A673 (cell line): Measurements from ENCODE around the gene NHERF1. TPM values are rescaled to one million over a fixed set of nuclear protein-coding genes. Genes with fewer than 3 reads are reported as not detected.
A peak's percentile ranks its signal among the peaks of the same experiment; 100 is the strongest.

Experiments
- BruUV-seq: library from RNA; stranded (reverse); fragments of 400-500 nt; replicated peaks from 2 replicates; lab custom pipeline; 2021; lab: Mats Ljungman, UMichigan
- CTCF ChIA-PET: fragments of 300-600 bp; sonication (Branson Sonifier 250); formaldehyde crosslinking; loops from one replicate; lab custom pipeline; 2022; ENCODE audit warnings: antibody characterized with exemption; lab: Charles Lee
- POLR2A ChIA-PET: fragments of 300-600 bp; sonication (Branson Sonifier 250); formaldehyde crosslinking; loops from one replicate; lab custom pipeline; 2022; ENCODE audit warnings: antibody characterized with exemption; ENCODE audit not compliant: low non-redundant PET; lab: Charles Lee
- DNase-seq: peaks from one replicate; pipeline ENCODE4 v3.0.0-alpha.2; 2015; ENCODE audit warnings: low spot score
- H3K27ac ChIP-seq: fragments of 200-600 bp; sonication (generic); 2 replicates; pipeline ENCODE4 v1.5.1; 2016; ENCODE audit warnings: mixed run types, low read depth, mild to moderate bottlenecking, mixed read lengths, antibody characterized with exemption, low read length; ENCODE audit not compliant: poor library complexity, severe bottlenecking
- H3K27me3 ChIP-seq: fragments of 200-600 bp; sonication (generic); replicated peaks from 2 replicates; pipeline ENCODE4 v1.6.1; 2017; ENCODE audit warnings: mixed run types, low read depth, mild to moderate bottlenecking, mixed read lengths, antibody characterized with exemption, low read length; ENCODE audit not compliant: insufficient read depth, poor library complexity
- H3K36me3 ChIP-seq: fragments of 200-600 bp; sonication (generic); 2 replicates; pipeline ENCODE4 v1.6.1; 2016; ENCODE audit warnings: mixed run types, mild to moderate bottlenecking, mixed read lengths, antibody characterized with exemption, low read length; ENCODE audit not compliant: insufficient read depth, poor library complexity, severe bottlenecking
- H3K4me1 ChIP-seq: fragments of 200-600 bp; sonication (generic); 2 replicates; pipeline ENCODE4 v1.6.1; 2017; ENCODE audit warnings: mixed run types, mild to moderate bottlenecking, mixed read lengths, antibody characterized with exemption, low read length; ENCODE audit not compliant: insufficient read depth, poor library complexity, severe bottlenecking
- H3K4me3 ChIP-seq: fragments of 200-600 bp; sonication (generic); 2 replicates; pipeline ENCODE4 v1.5.1; 2016; ENCODE audit warnings: low read depth, mixed run types, mild to moderate bottlenecking, mixed read lengths, low read length; ENCODE audit not compliant: poor library complexity, severe bottlenecking
- H3K9me3 ChIP-seq: fragments of 200-600 bp; sonication (generic); 2 replicates; pipeline ENCODE4 v1.6.1; 2016; ENCODE audit warnings: mixed run types, low read depth, mild to moderate bottlenecking, mixed read lengths, antibody characterized with exemption, low read length; ENCODE audit not compliant: poor library complexity, severe bottlenecking
- EZH2 ChIP-seq: fragments of 200-600 bp; sonication (generic); IDR thresholded peaks from 2 replicates; pipeline ENCODE4 v1.6.1; 2017; ENCODE audit warnings: borderline replicate concordance, low read depth, mild to moderate bottlenecking, mixed read lengths, antibody characterized with exemption, low read length; ENCODE audit not compliant: poor library complexity, severe bottlenecking
- intact Hi-C: fragments of 100-400 bp; cut with micrococcal nuclease; formaldehyde crosslinking; loops from one replicate; pipeline ENCODE4 v1.10.0; 2022; ENCODE audit not compliant: unreplicated experiment
- total RNA-seq: library from RNA; stranded (reverse); gene quantifications from 2 replicates; pipeline ENCODE4 v1.2.3, GENCODE V29; 2021
- TF ChIP-seq, protein P1 (sequence below): fragments of 300-800, 200-600 bp; sonication (generic); conservative IDR thresholded peaks from 2 replicates; pipeline ENCODE4 v1.5.1; 2017; ENCODE audit warnings: low read depth, mild to moderate bottlenecking, antibody characterized with exemption, low read length, moderate library complexity, mixed read lengths

The NHERF1 gene
- total RNA-seq, 1 experiment from 2014 or later, result 33.8 TPM

DNA sequence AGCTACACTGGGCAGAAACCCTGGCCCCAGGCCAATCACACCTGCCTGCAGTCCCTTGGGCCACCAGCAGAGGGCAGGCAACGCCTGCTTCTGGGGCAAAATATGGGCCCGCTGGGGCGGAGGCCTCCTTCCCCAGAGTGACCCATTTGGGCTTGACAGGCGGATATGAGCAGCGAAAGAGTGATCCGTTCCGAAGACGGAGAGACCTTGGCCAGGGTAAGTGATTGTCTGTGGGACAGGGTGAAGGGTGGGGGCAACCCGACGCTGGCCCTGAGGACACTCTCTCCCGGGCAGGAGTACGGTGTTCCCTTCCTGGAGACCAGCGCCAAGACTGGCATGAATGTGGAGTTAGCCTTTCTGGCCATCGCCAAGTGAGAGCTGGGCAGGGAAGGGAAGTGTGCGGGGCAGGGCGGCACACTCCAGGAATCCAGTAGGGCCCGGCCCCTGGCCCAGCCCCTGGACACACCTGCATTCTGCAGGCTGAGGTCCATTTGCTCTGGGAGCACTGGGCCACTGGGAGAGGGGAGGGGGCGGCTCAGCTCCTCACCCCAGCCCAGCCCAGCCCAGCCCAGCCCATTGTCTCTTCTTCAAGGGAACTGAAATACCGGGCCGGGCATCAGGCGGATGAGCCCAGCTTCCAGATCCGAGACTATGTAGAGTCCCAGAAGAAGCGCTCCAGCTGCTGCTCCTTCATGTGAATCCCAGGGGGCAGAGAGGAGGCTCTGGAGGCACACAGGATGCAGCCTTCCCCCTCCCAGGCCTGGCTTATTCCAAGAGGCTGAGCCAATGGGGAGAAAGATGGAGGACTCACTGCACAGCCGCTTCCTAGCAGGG is 3.5 kb upstream of the NHERF1 start:
- Histone ChIP-seq H3K27ac (no peak overlapping the region), H3K4me1 (peaks cover 11% of the 10 kb centered on the region), H3K4me3 (no peak overlapping the region), H3K36me3 (no peaks in the 10 kb centered on the region), H3K9me3 (no peaks in the 10 kb centered on the region), H3K27me3 (no peaks in the 10 kb centered on the region)
- BruUV-seq, result no TSS peak
- ChIA-PET POLR2A (no interaction called here), CTCF (interaction anchor here (0.6 to 2.0 kb wide), 11 partner anchors 9 to 1101 kb away, joined by 3 to 15 read pairs (median 3); partner anchors contain the start of genes FDXR and SDK2)
- intact Hi-C loops, result loop anchor here (1.0 to 10.0 kb wide), 4 partner anchors 32 to 667 kb away; partner anchors contain the start of gene NAT9
- TF ChIP-seq EZH2, result no peak
- TF ChIP-seq, protein P1, sequence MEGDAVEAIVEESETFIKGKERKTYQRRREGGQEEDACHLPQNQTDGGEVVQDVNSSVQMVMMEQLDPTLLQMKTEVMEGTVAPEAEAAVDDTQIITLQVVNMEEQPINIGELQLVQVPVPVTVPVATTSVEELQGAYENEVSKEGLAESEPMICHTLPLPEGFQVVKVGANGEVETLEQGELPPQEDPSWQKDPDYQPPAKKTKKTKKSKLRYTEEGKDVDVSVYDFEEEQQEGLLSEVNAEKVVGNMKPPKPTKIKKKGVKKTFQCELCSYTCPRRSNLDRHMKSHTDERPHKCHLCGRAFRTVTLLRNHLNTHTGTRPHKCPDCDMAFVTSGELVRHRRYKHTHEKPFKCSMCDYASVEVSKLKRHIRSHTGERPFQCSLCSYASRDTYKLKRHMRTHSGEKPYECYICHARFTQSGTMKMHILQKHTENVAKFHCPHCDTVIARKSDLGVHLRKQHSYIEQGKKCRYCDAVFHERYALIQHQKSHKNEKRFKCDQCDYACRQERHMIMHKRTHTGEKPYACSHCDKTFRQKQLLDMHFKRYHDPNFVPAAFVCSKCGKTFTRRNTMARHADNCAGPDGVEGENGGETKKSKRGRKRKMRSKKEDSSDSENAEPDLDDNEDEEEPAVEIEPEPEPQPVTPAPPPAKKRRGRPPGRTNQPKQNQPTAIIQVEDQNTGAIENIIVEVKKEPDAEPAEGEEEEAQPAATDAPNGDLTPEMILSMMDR, result peak; percentile 99
- peak; percentile 73 for DNase-seq

DNA sequence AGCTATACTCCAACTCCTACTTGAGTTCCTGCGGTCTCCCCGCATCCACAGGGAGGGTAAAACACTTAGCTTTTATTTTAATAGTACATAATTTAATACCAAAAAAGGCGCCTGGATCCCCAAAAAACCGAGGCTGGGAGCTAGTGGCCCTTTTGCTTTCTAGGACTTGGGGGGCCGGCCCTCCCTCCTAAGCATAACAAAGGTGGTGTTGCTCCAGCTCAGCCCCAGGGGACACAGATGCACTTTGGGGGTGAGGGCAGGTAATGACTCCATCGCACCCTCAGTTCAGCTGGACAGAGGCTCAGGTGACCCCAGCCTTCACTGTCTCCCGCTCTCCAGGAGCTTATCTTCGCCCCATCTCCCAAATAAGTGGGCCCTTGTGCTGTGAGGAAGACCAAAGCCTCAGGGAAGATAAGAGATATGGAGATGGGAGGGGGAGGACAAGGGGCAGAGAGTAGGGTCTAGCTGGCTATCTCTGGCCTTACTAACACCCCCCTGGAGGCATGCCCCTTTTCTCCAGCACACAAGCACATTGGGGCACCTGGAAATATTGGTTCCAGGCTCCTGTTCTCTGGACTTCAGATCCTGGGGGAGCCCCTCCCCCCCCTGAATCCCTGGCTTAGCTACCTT is 2.8 kb upstream of the NHERF1 start:
- intact Hi-C loops, result loop anchor here (5.0 to 10.0 kb wide), 2 partner anchors 209 to 667 kb away; no protein-coding TSS in a partner anchor
- Histone ChIP-seq H3K4me3 (no peak overlapping the region), H3K27ac (no peak overlapping the region), H3K9me3 (no peaks in the 10 kb centered on the region), H3K27me3 (no peaks in the 10 kb centered on the region), H3K4me1 (peaks cover 11% of the 10 kb centered on the region), H3K36me3 (no peaks in the 10 kb centered on the region)
- BruUV-seq, result no TSS peak
- CTCF ChIA-PET, result interaction anchor here (0.6 to 2.0 kb wide), 6 partner anchors 9 to 1102 kb away, joined by 3 to 15 read pairs (median 4); partner anchors contain the start of gene SDK2
- DNase-seq, result no peak
- TF ChIP-seq, protein P1, result no peak
- TF ChIP-seq EZH2, result no peak
- POLR2A ChIA-PET, result no interaction called here

- BruUV-seq, result no TSS peak
- H3K4me3 ChIP-seq, result no peak overlapping the region
- no peaks in the 10 kb centered on the region for H3K9me3 ChIP-seq
- no peaks in the 10 kb centered on the region for H3K36me3 ChIP-seq
- no peak overlapping the region for H3K27ac ChIP-seq
- POLR2A ChIA-PET, result no interaction called here
- intact Hi-C loops, result loop anchor here (5.0 to 10.0 kb wide), 2 partner anchors 208 to 666 kb away; no protein-coding TSS in a partner anchor
- no peak for DNase-seq
- CTCF ChIA-PET, result interaction anchor here (0.5 kb wide), 1 partner anchor 341 kb away, joined by 5 read pairs; no protein-coding TSS in a partner anchor
- no peaks in the 10 kb centered on the region for H3K27me3 ChIP-seq
- TF ChIP-seq, protein P1, result no peak
- TF ChIP-seq EZH2, result no peak
- H3K4me1 ChIP-seq, result peaks cover 11% of the 10 kb centered on the region
Measured at GRCh38 chr17:74746376-74746775, 2.1 kb upstream of the NHERF1 start.
